MM.1S (cell line): ENCODE measurements around the gene CSHL1.

Source experiments
- EZH2 ChIP-seq: fragments of 300-600 bp; sonication (generic); optimal IDR thresholded peaks from 2 replicates; pipeline ENCODE3; 2017; ENCODE audit warnings: low read depth, mild to moderate bottlenecking, antibody characterized with exemption, low read length, mixed read lengths
- EZH2phosphoT487 ChIP-seq: fragments of 300-600 bp; sonication (generic); IDR thresholded peaks from 2 replicates; pipeline ENCODE4 v1.6.1; 2018; ENCODE audit warnings: antibody characterized with exemption, low read length
- TF ChIP-seq, protein P1 (sequence below): fragments of 300-600 bp; sonication (generic); IDR thresholded peaks from 2 replicates; pipeline ENCODE4 v1.5.1; 2016; ENCODE audit warnings: antibody characterized with exemption, low read length, mixed read lengths

DNA sequence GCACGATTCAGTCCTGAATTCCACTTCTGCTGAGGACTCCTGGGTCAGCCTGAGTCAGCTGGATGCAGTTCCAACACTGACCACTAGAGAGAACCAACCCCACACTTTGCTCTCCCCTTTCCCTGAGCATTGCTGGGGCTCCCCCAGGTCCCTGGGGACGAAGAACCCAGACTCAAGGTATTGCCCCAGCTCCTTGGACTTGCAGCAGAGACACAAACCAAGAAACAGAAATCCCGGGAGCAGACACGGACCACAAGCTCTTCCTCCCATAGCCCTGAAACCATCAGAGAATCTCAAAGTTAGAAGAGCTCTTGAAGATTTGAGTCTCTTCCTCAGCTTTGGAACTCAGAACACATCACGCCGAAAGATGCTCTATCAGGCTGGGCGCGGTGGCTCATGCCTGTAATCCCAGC, 8.3 kb upstream of the CSHL1 start:
- TF ChIP-seq, protein P1, sequence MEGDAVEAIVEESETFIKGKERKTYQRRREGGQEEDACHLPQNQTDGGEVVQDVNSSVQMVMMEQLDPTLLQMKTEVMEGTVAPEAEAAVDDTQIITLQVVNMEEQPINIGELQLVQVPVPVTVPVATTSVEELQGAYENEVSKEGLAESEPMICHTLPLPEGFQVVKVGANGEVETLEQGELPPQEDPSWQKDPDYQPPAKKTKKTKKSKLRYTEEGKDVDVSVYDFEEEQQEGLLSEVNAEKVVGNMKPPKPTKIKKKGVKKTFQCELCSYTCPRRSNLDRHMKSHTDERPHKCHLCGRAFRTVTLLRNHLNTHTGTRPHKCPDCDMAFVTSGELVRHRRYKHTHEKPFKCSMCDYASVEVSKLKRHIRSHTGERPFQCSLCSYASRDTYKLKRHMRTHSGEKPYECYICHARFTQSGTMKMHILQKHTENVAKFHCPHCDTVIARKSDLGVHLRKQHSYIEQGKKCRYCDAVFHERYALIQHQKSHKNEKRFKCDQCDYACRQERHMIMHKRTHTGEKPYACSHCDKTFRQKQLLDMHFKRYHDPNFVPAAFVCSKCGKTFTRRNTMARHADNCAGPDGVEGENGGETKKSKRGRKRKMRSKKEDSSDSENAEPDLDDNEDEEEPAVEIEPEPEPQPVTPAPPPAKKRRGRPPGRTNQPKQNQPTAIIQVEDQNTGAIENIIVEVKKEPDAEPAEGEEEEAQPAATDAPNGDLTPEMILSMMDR = peak; percentile 88
- no peak for TF ChIP-seq EZH2
- no peak for TF ChIP-seq EZH2phosphoT487
